ENCODE data around the gene BACH2.
"Not testable (repeated sequence)": the region's sequence is repeated elsewhere in the genome, so short reads cannot be mapped to it uniquely, and the experiment has no call there.

Gene BACH2

DNA sequence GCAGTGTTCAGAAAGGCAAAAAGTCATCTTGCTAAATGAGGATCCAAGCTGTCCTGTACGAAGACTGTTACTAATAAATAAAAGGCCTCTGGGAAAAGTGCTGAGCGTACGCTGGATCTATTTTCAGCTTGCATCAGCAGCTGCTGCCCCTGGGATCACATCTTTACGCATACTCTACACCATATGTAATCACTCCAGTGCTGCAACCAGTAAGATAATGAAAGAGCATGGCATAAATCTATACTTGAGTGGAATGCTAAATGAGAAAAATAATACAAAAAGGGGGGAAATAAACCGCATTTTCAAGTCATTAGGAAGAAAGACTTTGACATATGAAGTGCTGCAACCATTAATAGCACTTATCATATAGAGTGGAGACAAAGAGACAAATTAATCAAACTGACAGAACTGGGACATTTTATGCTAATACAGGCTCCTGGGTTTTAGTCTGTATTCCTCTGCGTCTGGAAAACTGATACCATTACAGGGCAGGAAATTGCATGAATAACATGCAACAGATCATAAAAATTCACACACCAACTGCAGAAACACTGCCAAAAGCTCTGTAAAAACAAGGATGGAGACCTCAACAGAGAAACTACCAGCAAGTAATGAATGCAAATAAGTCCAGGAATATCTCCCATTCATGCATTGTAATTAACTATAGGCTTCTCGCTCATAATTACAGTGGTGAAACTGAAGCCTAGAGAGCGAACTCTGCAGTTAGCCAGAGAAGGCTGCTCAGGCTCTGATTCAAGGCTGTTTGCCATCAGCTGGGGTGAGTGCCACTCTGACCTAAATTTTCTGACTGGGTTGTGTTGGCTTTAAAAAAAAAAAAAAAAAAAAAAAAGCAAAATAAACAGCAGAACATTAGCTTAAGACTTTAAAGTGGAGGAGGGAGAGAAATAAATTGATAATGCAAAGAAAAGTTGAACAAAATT, 318.6 kb downstream of the BACH2 start:
- DNase-seq (ENCODE audit: low read depth), result peak; percentile 31
- no peak overlapping the region for H3K4me3 ChIP-seq (ENCODE audit: control insufficient read depth, low read depth, low read length)
- TF ChIP-seq, protein P1, sequence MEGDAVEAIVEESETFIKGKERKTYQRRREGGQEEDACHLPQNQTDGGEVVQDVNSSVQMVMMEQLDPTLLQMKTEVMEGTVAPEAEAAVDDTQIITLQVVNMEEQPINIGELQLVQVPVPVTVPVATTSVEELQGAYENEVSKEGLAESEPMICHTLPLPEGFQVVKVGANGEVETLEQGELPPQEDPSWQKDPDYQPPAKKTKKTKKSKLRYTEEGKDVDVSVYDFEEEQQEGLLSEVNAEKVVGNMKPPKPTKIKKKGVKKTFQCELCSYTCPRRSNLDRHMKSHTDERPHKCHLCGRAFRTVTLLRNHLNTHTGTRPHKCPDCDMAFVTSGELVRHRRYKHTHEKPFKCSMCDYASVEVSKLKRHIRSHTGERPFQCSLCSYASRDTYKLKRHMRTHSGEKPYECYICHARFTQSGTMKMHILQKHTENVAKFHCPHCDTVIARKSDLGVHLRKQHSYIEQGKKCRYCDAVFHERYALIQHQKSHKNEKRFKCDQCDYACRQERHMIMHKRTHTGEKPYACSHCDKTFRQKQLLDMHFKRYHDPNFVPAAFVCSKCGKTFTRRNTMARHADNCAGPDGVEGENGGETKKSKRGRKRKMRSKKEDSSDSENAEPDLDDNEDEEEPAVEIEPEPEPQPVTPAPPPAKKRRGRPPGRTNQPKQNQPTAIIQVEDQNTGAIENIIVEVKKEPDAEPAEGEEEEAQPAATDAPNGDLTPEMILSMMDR (IDR thresholded peaks at IDR 0.05; ENCODE audit: control insufficient read depth, insufficient read depth, low read depth, low read length, missing control alignments), result no peak

DNA sequence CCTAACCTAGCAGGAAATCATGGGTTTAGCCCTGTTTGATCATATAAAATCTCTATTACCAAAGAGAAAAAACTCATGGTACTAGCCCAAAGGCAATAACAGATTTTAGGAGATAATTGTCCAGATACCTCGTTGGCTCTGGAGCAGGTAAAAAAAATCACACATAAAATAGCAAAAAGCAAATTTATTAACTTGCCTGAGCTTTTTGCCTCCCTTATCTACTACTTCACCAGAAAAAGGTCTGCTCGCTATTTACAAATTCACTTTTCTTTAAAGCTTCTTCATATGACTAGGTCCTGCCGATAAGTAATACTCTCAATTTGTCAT, 320.0 kb downstream of the BACH2 start:
- no peak for DNase-seq (ENCODE audit: low read depth)
- H3K4me3 ChIP-seq (ENCODE audit: control insufficient read depth, low read depth, low read length), result no peak overlapping the region
- TF ChIP-seq, protein P1 (IDR thresholded peaks at IDR 0.05; ENCODE audit: control insufficient read depth, insufficient read depth, low read depth, low read length, missing control alignments), result no peak

DNA sequence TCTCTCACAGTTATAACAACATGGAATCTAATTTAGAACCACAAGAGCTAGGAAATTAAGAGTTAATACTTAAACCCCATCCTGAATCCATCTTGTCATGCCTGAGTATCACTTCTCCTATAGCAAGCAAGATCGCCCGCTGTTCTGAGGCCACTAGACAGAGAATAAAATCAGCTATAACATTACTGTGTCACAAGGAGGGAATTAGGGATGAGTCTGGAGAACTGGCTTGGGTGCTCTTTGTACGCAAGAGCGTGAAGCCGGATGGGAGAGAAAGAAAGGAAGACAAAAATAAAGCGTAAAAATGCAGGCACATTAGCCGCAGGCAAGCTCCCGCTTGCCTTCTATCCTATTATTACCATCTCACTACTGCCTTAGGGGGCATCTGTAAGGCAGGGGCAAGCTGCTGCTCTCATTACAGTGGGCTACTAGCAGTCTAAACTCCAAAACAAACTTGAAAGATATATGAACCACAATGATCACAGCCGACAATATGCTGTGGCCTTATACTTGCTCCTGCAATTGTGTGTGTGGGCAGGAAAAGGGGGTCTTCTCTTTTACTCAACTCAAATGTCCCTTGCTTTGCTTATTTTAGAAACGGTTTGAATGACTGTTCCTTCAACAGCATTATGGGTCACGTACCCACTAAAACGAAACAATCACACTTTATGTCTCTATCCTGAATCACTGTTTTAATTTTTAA, 320.5 kb downstream of the BACH2 start:
- TF ChIP-seq, protein P1 (IDR thresholded peaks at IDR 0.05; ENCODE audit: control insufficient read depth, insufficient read depth, low read depth, low read length, missing control alignments), result no peak
- no peak for DNase-seq (ENCODE audit: low read depth)
- H3K4me3 ChIP-seq (ENCODE audit: control insufficient read depth, low read depth, low read length), result no peak overlapping the region

DNA sequence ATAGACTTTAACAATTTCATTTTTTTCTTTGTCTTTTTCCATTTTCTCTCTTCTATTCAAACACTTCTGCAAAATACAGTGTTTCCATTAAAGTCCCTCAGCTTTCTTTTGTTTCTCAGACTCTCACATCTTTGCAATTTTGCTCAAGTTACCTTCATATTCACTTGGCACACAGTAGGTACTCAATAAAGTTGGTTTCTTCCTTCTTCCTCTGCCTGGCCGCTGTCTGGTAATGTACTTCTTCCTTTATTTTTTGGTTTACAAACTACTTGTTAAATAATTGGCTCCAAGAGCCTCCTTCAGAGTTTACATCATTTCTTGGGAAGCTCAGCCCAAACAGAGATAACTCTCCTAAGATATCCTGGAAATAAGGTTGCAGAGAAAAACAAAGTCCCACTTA, 321.3 kb downstream of the BACH2 start:
- H3K4me3 ChIP-seq (ENCODE audit: control insufficient read depth, low read depth, low read length), result no peak overlapping the region
- TF ChIP-seq, protein P1 (IDR thresholded peaks at IDR 0.05; ENCODE audit: control insufficient read depth, insufficient read depth, low read depth, low read length, missing control alignments), result no peak
- DNase-seq (ENCODE audit: low read depth), result no peak

DNA sequence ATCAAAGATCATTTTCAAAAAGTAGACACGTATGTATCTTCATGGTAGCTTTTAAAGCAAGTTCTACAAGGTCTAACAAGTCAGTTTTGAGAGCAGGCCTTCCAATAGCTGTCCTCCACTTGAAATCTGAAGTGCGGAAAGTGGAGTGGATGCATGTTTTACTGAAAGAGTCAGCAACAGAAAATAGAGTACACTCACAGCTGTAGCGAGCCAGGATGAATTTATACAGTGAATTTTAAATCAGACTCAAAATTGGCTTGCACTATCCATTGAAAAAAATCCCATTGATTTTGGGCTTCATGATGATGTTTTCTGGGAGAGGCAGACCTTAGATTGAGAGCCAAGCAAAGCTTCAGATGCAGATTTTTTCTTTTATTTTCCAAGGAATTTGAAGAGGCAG, 321.8 kb downstream of the BACH2 start:
- H3K4me3 ChIP-seq (ENCODE audit: control insufficient read depth, low read depth, low read length), result no peak overlapping the region

DNA sequence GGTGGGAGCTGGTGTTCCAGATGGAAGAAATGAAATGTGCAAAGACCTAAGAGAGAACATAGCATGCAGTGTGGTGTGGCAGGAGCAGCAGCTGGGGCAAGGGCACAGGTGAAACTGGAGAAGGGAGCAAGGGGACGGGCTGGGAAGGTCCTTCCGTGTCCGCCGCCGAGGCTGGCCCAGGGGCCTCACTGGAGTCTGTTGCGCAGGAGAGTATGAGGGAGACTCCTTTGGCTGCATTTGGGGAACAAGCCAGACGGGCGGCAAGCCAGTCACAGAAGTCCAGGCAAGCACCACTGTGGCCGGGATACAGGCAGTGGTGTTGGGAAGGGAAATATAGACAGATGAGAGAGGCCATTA, 324.6 kb downstream of the BACH2 start:
- no peak overlapping the region for H3K4me3 ChIP-seq (ENCODE audit: control insufficient read depth, low read depth, low read length)
- no peak for DNase-seq (ENCODE audit: low read depth)
- TF ChIP-seq, protein P1 (IDR thresholded peaks at IDR 0.05; ENCODE audit: control insufficient read depth, insufficient read depth, low read depth, low read length, missing control alignments), result no peak

More for the DNA sequence above, 321.8 kb downstream of the BACH2 start:
- TF ChIP-seq, protein P1 (IDR thresholded peaks at IDR 0.05; ENCODE audit: control insufficient read depth, insufficient read depth, low read depth, low read length, missing control alignments), result no peak
- DNase-seq (ENCODE audit: low read depth), result no peak

DNA sequence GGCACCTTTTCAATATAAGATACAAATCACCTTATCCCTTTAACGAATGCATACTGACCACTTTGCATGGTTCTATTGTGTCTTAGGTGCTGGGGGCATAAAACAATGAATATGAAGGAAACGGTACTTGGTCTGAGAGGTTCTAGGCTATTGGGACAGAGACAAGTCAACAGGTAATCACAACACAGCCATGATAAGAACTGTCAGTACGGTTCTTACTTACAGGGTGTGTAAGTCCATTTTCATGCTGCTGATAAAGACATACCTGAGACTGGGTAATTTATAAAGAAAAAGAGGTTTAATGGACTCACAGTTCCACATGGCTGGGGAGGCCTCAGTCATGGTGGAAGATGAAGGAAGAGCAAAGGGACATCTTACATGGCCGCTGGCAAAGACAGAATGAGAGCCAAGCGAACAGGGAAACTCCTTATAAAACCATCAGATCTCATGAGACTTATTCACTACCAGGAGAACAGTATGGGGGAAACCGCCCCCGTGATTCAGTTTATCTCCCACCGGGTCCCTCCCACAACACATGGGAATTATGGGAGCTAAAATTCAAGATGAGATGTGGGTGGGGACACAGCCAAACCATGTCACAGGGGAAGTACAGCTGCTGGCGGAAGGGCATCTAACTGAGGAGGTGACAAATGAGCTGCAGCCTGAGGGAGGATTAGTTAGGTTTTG, 325.2 kb downstream of the BACH2 start:
- H3K4me3 ChIP-seq (ENCODE audit: control insufficient read depth, low read depth, low read length); DNase-seq (ENCODE audit: low read depth): not testable (repeated sequence)

All from AG09309 (cell line).